GM23338 (cell line): ENCODE data around the gene CDK5R2. TPM values are rescaled to one million over a fixed set of nuclear protein-coding genes. Genes with fewer than 3 reads are reported as not detected.
A peak's percentile ranks its signal among the peaks of the same experiment; 100 is the strongest.

ENCODE experiments used
- ATAC-seq: fragments of 200-7000 bp; cut with Tn5 transposase; 3 replicates; pipeline ENCODE4 v1.9.1; 2020
- DNase-seq: peaks from one replicate; pipeline ENCODE4 v3.0.0-alpha.2; 2015; ENCODE audit warnings: low spot score
- H2AFZ ChIP-seq: fragments of 200-600 bp; sonication (generic); 2 replicates; pipeline ENCODE4 v1.8.0; 2016; ENCODE audit warnings: antibody characterized with exemption, mild to moderate bottlenecking, moderate library complexity
- H3F3A ChIP-seq: fragments of 200-600 bp; sonication (generic); replicated peaks from 2 replicates; pipeline ENCODE4 v1.8.0; 2017; ENCODE audit warnings: antibody characterized with exemption, mixed run types, low read depth
- H3K27ac ChIP-seq: fragments of 200-600 bp; sonication (generic); 2 replicates; pipeline ENCODE4 v1.6.1; 2016; ENCODE audit warnings: low read depth
- H3K27me3 ChIP-seq: fragments of 200-600 bp; sonication (generic); 2 replicates; pipeline ENCODE4 v1.8.0; 2016; ENCODE audit warnings: mild to moderate bottlenecking, mixed run types, moderate library complexity; ENCODE audit not compliant: insufficient read depth
- H3K36me3 ChIP-seq: fragments of 200-600 bp; sonication (generic); 2 replicates; pipeline ENCODE4 v1.8.0; 2016; ENCODE audit warnings: mild to moderate bottlenecking; ENCODE audit not compliant: insufficient read depth
- H3K4me1 ChIP-seq: fragments of 200-600 bp; sonication (generic); 2 replicates; pipeline ENCODE4 v1.8.0; 2016; ENCODE audit warnings: mild to moderate bottlenecking, moderate library complexity; ENCODE audit not compliant: insufficient read depth
- H3K4me2 ChIP-seq: fragments of 200-600 bp; sonication (generic); 2 replicates; pipeline ENCODE4 v1.7.1; 2017; ENCODE audit warnings: mixed run types
- H3K4me3 ChIP-seq: fragments of 200-600 bp; sonication (generic); 2 replicates; pipeline ENCODE4 v1.6.1; 2016; ENCODE audit warnings: mixed run types
- H3K79me2 ChIP-seq: fragments of 200-600 bp; sonication (generic); replicated peaks from 2 replicates; pipeline ENCODE4 v1.8.0; 2017; ENCODE audit warnings: mild to moderate bottlenecking; ENCODE audit not compliant: insufficient read depth
- H3K9me2 ChIP-seq: fragments of 200-600 bp; sonication (generic); 2 replicates; pipeline ENCODE4 v1.8.0; 2017; ENCODE audit not compliant: insufficient read depth
- H4K20me1 ChIP-seq: fragments of 200-600 bp; sonication (generic); replicated peaks from 2 replicates; pipeline ENCODE4 v1.8.0; 2017; ENCODE audit warnings: mild to moderate bottlenecking; ENCODE audit not compliant: insufficient read depth
- H3K27ac Mint-ChIP-seq: 2 replicates; pipeline ENCODE4 v1.8.0; 2020; ENCODE audit warnings: inconsistent platforms, mild to moderate bottlenecking, moderate library complexity, mixed read lengths
- H3K27me3 Mint-ChIP-seq: 3 replicates; pipeline ENCODE4 v1.8.0; 2022; ENCODE audit warnings: low read depth, mild to moderate bottlenecking, moderate library complexity, mixed read lengths, inconsistent platforms; ENCODE audit not compliant: insufficient read depth, poor library complexity
- H3K36me3 Mint-ChIP-seq: 3 replicates; pipeline ENCODE4 v1.8.0; 2021; ENCODE audit warnings: low read depth, mild to moderate bottlenecking, inconsistent platforms, moderate library complexity, mixed read lengths
- H3K4me1 Mint-ChIP-seq: 3 replicates; pipeline ENCODE4 v1.8.0; 2020; ENCODE audit warnings: mild to moderate bottlenecking, inconsistent platforms, mixed read lengths
- H3K4me3 Mint-ChIP-seq: 3 replicates; pipeline ENCODE4 v1.8.0; 2021; ENCODE audit warnings: moderate library complexity, mild to moderate bottlenecking, inconsistent platforms, mixed read lengths
- H3K9me3 Mint-ChIP-seq: 3 replicates; pipeline ENCODE4 v1.8.0; 2020; ENCODE audit warnings: moderate library complexity, mild to moderate bottlenecking, inconsistent platforms, mixed read lengths
- CREB1 ChIP-seq: fragments of 250-450 bp; sonication (Bioruptor Pico); IDR thresholded peaks from 2 replicates; pipeline ENCODE4 v1.5.0; 2020; ENCODE audit warnings: low read depth, mild to moderate bottlenecking, moderate library complexity
- CTCF ChIP-seq, 2 experiments: fragments of 200-600 bp in 1 of 2; sonication (generic) in 1 of 2; conservative IDR thresholded peaks; 2 replicates each; pipeline versions ENCODE4 v1.5.1 to v1.6.1; 2016 to 2017; ENCODE audit warnings: antibody characterized with exemption in 2 of 2, low read depth in 2 of 2, mild to moderate bottlenecking in 2 of 2, moderate library complexity in 1 of 2
- EZH2 ChIP-seq: fragments of 200-600 bp; sonication (generic); IDR thresholded peaks from one replicate; pipeline ENCODE4 v1.8.0; 2017; ENCODE audit warnings: antibody characterized with exemption, mild to moderate bottlenecking, low read depth; ENCODE audit not compliant: unreplicated experiment
- JUNB ChIP-seq: IDR thresholded peaks from one replicate; pipeline ENCODE4 v1.6.1; 2016; ENCODE audit warnings: antibody characterized with exemption; ENCODE audit not compliant: unreplicated experiment
- ZNF462 ChIP-seq: fragments of 250-450 bp; sonication (Bioruptor Pico); IDR thresholded peaks from 2 replicates; pipeline ENCODE4 v1.5.0; 2020; ENCODE audit warnings: mild to moderate bottlenecking, moderate library complexity
- polyA plus RNA-seq: library from polyadenylated mRNA; unstranded; fragments of >200 nt; fragmentation: Nextera tagmentation; extraction: Ambion mirVana; gene quantifications from 2 replicates; pipeline ENCODE4 v1.2.1, GENCODE V29; 2016
- total RNA-seq: library from RNA; depleted of rRNA; stranded (reverse); fragments of >200 nt; shearing (Covaris generic); gene quantifications from 2 replicates; pipeline ENCODE4 v1.2.3, GENCODE V29; 2014

Gene CDK5R2
- total and polyA plus RNA-seq, 2 experiments from 2014 or later: 0.56 TPM; not detected in 1

- no peak for TF ChIP-seq ZNF462 (CRISPR knock-in tag)
These were observed 3.5 kb downstream of the CDK5R2 start (continued) for GRCh38 chr2:218962859-218963492.

GRCh38 chr2:218963601-218964000 lies 4.1 kb downstream of the CDK5R2 start:
- Histone ChIP-seq H4K20me1 (no peaks in the 10 kb centered on the region; the same call in 1 of the 2 replicates), H3K36me3 (no peaks in the 10 kb centered on the region), H3K4me2 (peak overlapping the region; percentile 75), H3K9me2 (no peaks in the 10 kb centered on the region), H2AFZ (peak overlapping the region; percentile 16), H3K27me3 (peaks cover 71% of the 10 kb centered on the region), H3K27ac (no peak overlapping the region), H3K79me2 (no peaks in the 10 kb centered on the region), H3K4me1 (peaks cover 26% of the 10 kb centered on the region), H3K4me3 (peak overlapping the region; percentile 71), H3F3A (peaks cover 8% of the 10 kb centered on the region)
- Mint-ChIP-seq H3K27me3 (peaks cover 49% of the 10 kb centered on the region), H3K27ac (peak overlapping the region; percentile 93), H3K4me3 (peak overlapping the region; percentile 82), H3K9me3 (no peaks in the 10 kb centered on the region), H3K36me3 (no peaks in the 10 kb centered on the region; the same call in 2 of the 3 replicates), H3K4me1 (peaks cover 31% of the 10 kb centered on the region)
- ATAC-seq (no peak), DNase-seq (no peak)
- TF ChIP-seq CTCF (conservative IDR thresholded peaks at IDR 0.05; ENCODE audit: low read depth in 2 of 2) (no peak), ZNF462 (CRISPR knock-in tag) (no peak), JUNB (no peak), EZH2 (no peak), CREB1 (no peak)
